CD14-positive monocyte (primary cell): Measurements from ENCODE around the gene GRIN2A. TPM values are rescaled to one million over a fixed set of nuclear protein-coding genes. Genes with fewer than 3 reads are reported as not detected.

Source experiments
- DNase-seq, 3 donors: peaks; one replicate each; pipeline ENCODE4 v3.0.0-alpha.2; 2011 to 2022
- H2AFZ ChIP-seq: 2 replicates; pipeline ENCODE4 v1.6.0; 2012; ENCODE audit warnings: mild to moderate bottlenecking, low read depth, low read length, inconsistent platforms; ENCODE audit not compliant: insufficient read depth, poor library complexity, severe bottlenecking
- H3K27ac ChIP-seq, 2 donors: 1 replicate in 1 of 2; 2 replicates in 1 of 2; pipeline ENCODE4 v1.5.1; 2012 to 2013; ENCODE audit warnings: low read length in 2 of 2, control low read depth in 1 of 2, inconsistent platforms in 1 of 2, low read depth in 1 of 2, mild to moderate bottlenecking in 1 of 2
- H3K27me3 ChIP-seq, 2 donors: one replicate each; pipeline versions ENCODE4 v1.6.0 to v1.6.1; 2011 to 2013; ENCODE audit warnings: low read length in 2 of 2; ENCODE audit not compliant: control insufficient read depth in 2 of 2, insufficient read depth in 2 of 2
- H3K36me3 ChIP-seq, 2 donors: replicated peaks in 1 of 2; 1 replicate in 1 of 2; 2 replicates in 1 of 2; pipeline versions ENCODE4 v1.5.1 to v1.6.1; 2012 to 2013; ENCODE audit warnings: low read length in 2 of 2, control low read depth in 1 of 2, inconsistent platforms in 1 of 2, mild to moderate bottlenecking in 1 of 2; ENCODE audit not compliant: insufficient read depth in 2 of 2, control insufficient read depth in 1 of 2
- H3K4me1 ChIP-seq, 2 donors: 1 replicate in 1 of 2; 2 replicates in 1 of 2; pipeline versions ENCODE4 v1.5.1 to v1.6.1; 2012 to 2013; ENCODE audit warnings: low read length in 2 of 2, control low read depth in 1 of 2, inconsistent platforms in 1 of 2, mild to moderate bottlenecking in 1 of 2, moderate library complexity in 1 of 2; ENCODE audit not compliant: insufficient read depth in 2 of 2, control insufficient read depth in 1 of 2
- H3K4me2 ChIP-seq: replicated peaks from 2 replicates; pipeline ENCODE3; 2012; ENCODE audit warnings: low read length, moderate library complexity, mild to moderate bottlenecking; ENCODE audit not compliant: poor library complexity, severe bottlenecking; ENCODE audit errors: extremely low read depth
- H3K4me3 ChIP-seq, 3 experiments: fragments of 200-600 bp in 1 of 3; sonication (generic) in 1 of 3; replicated peaks in 1 of 3; 1 replicate in 2 of 3; 2 replicates in 1 of 3; pipeline ENCODE4 v1.5.1; 2011 to 2013; ENCODE audit warnings: low read length in 3 of 3, mild to moderate bottlenecking in 3 of 3, control low read depth in 2 of 3, low read depth in 2 of 3, inconsistent platforms in 1 of 3, moderate library complexity in 1 of 3
- H3K79me2 ChIP-seq: 2 replicates; pipeline ENCODE4 v1.6.0; 2012; ENCODE audit warnings: mild to moderate bottlenecking, control low read depth, inconsistent platforms, low read length, moderate library complexity; ENCODE audit not compliant: insufficient read depth
- H3K9ac ChIP-seq: 2 replicates; pipeline ENCODE4 v1.6.0; 2017; ENCODE audit warnings: low read length, mild to moderate bottlenecking; ENCODE audit not compliant: insufficient read depth, poor library complexity, severe bottlenecking
- H3K9me3 ChIP-seq, 2 donors: replicated peaks in 1 of 2; 1 replicate in 1 of 2; 2 replicates in 1 of 2; pipeline versions ENCODE4 v1.5.1 to v1.6.1; 2012 to 2013; ENCODE audit warnings: low read length in 2 of 2, control low read depth in 1 of 2; ENCODE audit not compliant: control insufficient read depth in 1 of 2, insufficient read depth in 1 of 2
- H4K20me1 ChIP-seq: 2 replicates; pipeline ENCODE4 v1.6.0; 2012; ENCODE audit warnings: mild to moderate bottlenecking, low read length, control low read depth, moderate library complexity; ENCODE audit not compliant: insufficient read depth
- H3K27ac Mint-ChIP-seq, 7 donors: one replicate each; pipeline ENCODE4 v1.8.0; 2020; ENCODE audit warnings: mild to moderate bottlenecking in 7 of 7, mixed read lengths in 7 of 7, moderate library complexity in 6 of 7, inconsistent platforms in 2 of 7
- H3K27me3 Mint-ChIP-seq, 3 donors: one replicate each; pipeline ENCODE4 v1.8.0; 2021 to 2022; ENCODE audit warnings: low read depth in 3 of 3, mild to moderate bottlenecking in 3 of 3, mixed read lengths in 3 of 3, moderate library complexity in 3 of 3, inconsistent platforms in 1 of 3
- H3K36me3 Mint-ChIP-seq, 2 donors: one replicate each; pipeline ENCODE4 v1.8.0; 2020; ENCODE audit warnings: mixed read lengths in 2 of 2, inconsistent platforms in 1 of 2, mild to moderate bottlenecking in 1 of 2
- H3K4me1 Mint-ChIP-seq: one replicate; pipeline ENCODE4 v1.8.0; 2020; ENCODE audit warnings: mild to moderate bottlenecking, mixed read lengths
- H3K4me3 Mint-ChIP-seq, 2 donors: one replicate each; pipeline ENCODE4 v1.8.0; 2020; ENCODE audit warnings: mild to moderate bottlenecking in 2 of 2, mixed read lengths in 2 of 2, moderate library complexity in 1 of 2
- H3K9me3 Mint-ChIP-seq, 7 donors: one replicate each; pipeline ENCODE4 v1.8.0; 2020 to 2022; ENCODE audit warnings: mixed read lengths in 7 of 7, mild to moderate bottlenecking in 6 of 7, moderate library complexity in 6 of 7, inconsistent platforms in 2 of 7
- CTCF ChIP-seq: fragments of 200-600 bp; IDR thresholded peaks from one replicate; pipeline ENCODE4 v1.8.0; 2022; ENCODE audit warnings: antibody characterized with exemption, mild to moderate bottlenecking
- WGBS: methylation state at CpG from one replicate; pipeline ENCODE4 v1.1.5; 2013; ENCODE audit warnings: missing lambda C conversion rate; ENCODE audit not compliant: insufficient coverage; 5-methylcytosine and 5-hydroxymethylcytosine counted together
- intact Hi-C, 2 donors: fragments of 100-400 bp; cut with micrococcal nuclease; formaldehyde crosslinking; loops; one replicate each; pipeline versions ENCODE4 v1.15.0 to v1.15.1; 2023
- polyA plus RNA-seq, 3 donors: library from polyadenylated mRNA; depleted of rRNA in 1 of 3; unstranded in 2 of 3; stranded (reverse) in 1 of 3; fragments of 300-500 nt in 2 of 3; fragments of >200 nt in 1 of 3; fragmentation: Illumina TruSeq in 2 of 3; gene quantifications; 1 replicate in 2 of 3; 2 replicates in 1 of 3; pipeline ENCODE4 v1.2.3, GENCODE V29; 2012 to 2021

GRIN2A gene
- polyA plus RNA-seq, 3 donors: not detected

GRCh38 chr16:9909072-9909825 is 273.0 kb downstream of the GRIN2A start:
- no peak overlapping the region for H3K4me3 Mint-ChIP-seq
- H3K27ac Mint-ChIP-seq: no peak overlapping the region
- no CpG with 5 or more reads among the region's 2 CpGs for WGBS
- TF ChIP-seq CTCF: no peak
- no peaks in the 10 kb centered on the region for H3K36me3 Mint-ChIP-seq
- Histone ChIP-seq H3K4me1 (no peaks in the 10 kb centered on the region), H3K9ac (no peak overlapping the region), H3K27me3 (no peaks in the 10 kb centered on the region), H3K9me3 (no peaks in the 10 kb centered on the region), H3K4me2 (no peak overlapping the region), H2AFZ (no peak overlapping the region), H3K79me2 (no peaks in the 10 kb centered on the region), H4K20me1 (no peaks in the 10 kb centered on the region), H3K4me3 (no peak overlapping the region), H3K27ac (no peak overlapping the region), H3K36me3 (no peaks in the 10 kb centered on the region)
- H3K27me3 Mint-ChIP-seq: no peaks in the 10 kb centered on the region
- no peaks in the 10 kb centered on the region for H3K4me1 Mint-ChIP-seq
- H3K9me3 Mint-ChIP-seq: peaks cover 0 to 14% (median 3%) of the 10 kb centered on the region in 7 donors
- intact Hi-C loops: no loop called here
- DNase-seq: no peak

- no peak overlapping the region for H3K4me3 ChIP-seq
- H4K20me1 ChIP-seq: no peaks in the 10 kb centered on the region
- no peaks in the 10 kb centered on the region for H3K36me3 ChIP-seq
- no peak overlapping the region for H3K9ac ChIP-seq
- Mint-ChIP-seq H3K4me3 (no peak overlapping the region), H3K27ac (no peak overlapping the region), H3K9me3 (peaks cover 0 to 14% (median 3%) of the 10 kb centered on the region in 7 donors), H3K36me3 (no peaks in the 10 kb centered on the region), H3K4me1 (no peaks in the 10 kb centered on the region), H3K27me3 (no peaks in the 10 kb centered on the region)
- H3K27me3 ChIP-seq: no peaks in the 10 kb centered on the region
- no peaks in the 10 kb centered on the region for H3K9me3 ChIP-seq
- WGBS: 40% methylated on average over 4 of the region's 5 CpGs
- no peak overlapping the region for H3K27ac ChIP-seq
- no peak for DNase-seq
- H3K79me2 ChIP-seq: no peaks in the 10 kb centered on the region
- intact Hi-C loops: no loop called here
- H3K4me2 ChIP-seq: no peak overlapping the region
- no peak overlapping the region for H2AFZ ChIP-seq
- TF ChIP-seq CTCF: no peak
- H3K4me1 ChIP-seq: no peaks in the 10 kb centered on the region
Measured at GRCh38 chr16:9908613-9909012, 273.6 kb downstream of the GRIN2A start.
